HG03025 (cell line): ENCODE data around the gene SLC22A12.

Source experiments
- ATAC-seq: cut with Tn5 transposase; IDR thresholded peaks from one replicate; pipeline ENCODE4 v1.9.1; 2021; ENCODE audit warnings: mild to moderate bottlenecking, moderate library complexity; ENCODE audit not compliant: unreplicated experiment, low FRiP score

The SLC22A12 gene

DNA sequence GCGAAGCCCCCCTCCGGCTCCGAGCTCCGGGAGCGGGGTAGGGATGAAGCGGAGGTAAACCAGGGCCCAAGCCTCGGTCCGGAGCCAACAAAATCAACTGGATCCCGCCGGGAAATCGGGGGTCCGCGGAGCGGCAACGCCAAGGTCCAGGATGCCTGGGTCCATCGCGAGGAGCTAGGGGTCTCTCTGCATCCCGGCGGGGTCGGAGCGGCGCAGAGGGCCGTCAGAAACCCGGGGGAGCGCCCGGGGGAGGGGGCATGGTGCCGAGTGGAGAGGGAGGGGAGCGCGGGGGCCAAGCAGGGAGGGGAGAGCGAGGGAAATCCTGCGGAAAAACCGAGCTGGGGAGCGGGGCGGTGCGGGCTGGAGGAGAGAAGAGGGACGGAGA is 51.8 kb downstream of the SLC22A12 start:
- no peak for ATAC-seq

DNA sequence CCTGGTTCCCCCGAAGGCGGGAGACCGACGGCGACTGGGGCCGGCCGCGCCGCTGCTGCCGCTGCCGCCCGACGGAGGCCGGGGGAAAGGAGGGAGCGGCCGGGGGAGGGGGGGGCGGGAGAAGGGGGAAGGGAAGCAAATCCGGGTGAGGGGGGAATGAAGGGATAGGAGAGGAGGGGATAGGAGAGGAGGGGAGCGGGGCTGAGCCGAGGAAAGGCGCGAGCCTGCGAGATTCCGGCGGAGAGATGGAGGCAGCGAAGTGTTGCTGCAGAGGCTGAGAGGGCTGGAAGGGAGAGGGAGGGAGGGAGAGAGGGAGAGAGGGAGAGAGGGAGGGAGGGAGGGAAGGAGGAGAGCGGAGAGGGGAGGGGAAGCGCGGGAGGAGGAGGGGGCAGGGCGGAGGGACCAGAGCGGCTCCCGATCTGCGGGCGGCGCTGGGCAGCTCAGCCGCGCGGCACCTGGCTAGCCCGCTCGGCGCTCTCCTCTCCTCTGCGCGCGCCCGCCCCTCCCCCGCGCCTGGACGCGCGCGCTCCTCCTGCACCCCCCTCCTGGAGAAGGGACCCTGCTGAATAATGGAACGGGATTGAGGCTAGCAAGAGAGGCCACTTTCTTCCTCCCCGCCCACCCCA is 52.3 kb downstream of the SLC22A12 start:
- ATAC-seq: no peak

DNA sequence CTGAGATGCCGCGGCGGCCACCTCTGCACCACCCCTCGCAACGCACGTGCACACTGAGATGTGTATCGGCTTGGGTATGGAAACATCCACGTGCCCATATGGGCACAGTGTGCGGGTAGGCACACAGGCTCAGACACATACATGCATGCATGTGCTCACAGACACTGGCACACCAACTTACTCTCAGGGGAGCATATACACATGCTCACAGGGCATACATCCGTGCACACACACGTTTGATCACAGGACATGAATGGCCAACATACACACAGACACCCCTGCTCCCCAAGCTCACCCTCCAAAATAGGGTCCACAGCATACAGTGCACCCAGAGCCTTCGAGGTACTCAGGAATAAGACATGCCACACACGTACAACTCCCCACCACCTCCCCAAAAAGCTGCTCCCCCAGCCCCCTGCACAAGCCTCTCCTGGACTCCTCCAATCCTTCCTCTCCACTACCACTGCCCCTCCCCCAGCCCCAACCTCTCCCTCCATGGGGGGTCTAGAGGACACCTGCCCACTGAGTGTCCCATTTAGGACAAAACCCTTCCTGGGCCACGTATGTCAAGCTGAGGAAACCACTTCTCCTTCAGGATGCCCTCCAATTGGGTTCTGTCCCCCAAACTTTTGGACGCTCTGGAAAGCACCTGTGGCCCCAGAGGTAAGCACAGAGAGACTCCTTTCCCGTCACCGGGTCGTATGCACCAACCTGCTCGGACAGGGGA is 53.1 kb downstream of the SLC22A12 start:
- ATAC-seq: no peak

DNA sequence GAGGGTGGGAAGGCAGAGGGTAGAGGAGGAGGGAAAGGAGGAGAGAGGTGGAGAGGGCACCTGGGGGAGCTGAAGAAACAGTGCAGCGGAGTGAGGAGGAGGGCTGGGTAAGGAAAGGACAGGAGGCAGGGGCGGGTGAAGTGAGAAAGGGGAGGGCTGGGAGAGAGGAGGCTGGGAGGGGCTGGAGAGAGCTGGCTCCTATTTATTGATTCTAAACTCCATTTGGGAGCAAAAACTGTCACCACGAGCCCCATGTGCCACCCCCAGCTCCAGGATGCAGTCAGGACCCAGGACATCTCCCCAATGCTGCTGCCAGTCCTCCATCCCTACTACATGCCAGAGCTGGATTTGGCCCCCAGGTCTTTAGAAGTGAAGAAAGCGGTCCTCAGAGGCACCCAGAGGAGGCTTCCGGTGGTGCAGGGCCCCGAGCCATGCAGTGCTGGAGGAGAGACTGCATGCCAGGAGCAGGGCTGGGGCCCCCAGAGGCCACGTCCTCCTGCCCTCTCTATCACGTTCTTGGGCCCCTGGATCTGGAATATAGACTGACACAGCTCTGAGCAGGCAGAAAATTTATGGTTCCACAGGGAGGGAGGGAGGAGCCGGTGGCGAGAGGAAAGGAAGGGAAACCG is 53.7 kb downstream of the SLC22A12 start:
- no peak for ATAC-seq

DNA sequence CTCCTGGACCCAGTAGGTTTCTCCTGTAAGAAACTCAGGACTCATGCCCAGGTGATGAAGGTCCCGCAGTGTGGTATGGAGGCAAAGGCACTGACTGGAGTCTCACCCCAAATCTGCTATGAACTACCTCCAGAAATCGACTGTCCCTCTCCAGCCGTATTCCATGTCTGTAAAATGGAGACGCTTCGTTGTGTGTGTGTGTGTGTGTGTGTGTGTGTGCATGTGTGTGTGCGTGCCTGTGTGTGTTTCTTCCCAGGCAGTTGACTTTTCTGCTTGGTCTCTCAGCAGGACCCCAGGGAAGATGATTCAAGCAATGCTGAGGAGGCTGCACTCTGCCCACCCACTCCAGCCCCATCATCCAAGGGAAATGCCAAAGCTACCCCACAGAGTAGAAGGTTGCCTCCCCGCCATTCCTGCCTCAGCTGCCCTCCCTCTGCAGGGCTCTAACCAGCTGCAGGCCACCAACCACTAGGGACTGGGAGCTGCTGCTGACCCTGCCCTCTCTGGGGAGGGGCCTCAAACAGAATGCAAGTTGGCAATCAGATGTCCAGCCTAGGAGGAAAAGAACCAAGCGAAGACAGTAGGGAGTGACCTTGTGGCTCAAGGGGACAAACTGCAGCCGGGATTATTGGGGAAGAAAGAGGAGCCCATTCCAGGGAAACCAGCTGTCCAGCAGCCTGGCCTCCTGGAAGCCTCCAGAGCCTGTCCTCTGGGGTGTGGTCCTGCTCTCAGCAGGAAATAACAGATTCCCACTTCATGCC is 56.2 kb downstream of the SLC22A12 start:
- no peak for ATAC-seq

DNA sequence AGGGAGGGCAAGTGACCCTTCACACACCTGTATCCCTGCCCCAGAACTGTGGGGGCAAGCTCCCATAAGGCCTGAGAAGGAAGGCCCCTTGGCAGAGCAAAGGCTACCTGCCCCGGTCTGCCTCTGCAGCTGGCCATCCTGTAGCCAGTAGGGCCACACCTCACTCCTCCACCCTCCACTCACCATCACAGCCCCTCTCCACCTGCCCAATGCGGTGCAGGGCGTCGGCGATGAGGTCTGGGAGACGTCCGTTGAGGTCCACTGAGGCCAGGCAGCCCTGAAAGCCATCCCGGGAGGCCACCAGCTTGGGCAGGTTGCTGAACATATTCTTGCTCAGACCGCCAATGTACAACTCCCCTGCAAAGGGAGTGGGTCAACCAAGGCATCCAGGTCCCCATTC is 57.5 kb downstream of the SLC22A12 start:
- no peak for ATAC-seq

DNA sequence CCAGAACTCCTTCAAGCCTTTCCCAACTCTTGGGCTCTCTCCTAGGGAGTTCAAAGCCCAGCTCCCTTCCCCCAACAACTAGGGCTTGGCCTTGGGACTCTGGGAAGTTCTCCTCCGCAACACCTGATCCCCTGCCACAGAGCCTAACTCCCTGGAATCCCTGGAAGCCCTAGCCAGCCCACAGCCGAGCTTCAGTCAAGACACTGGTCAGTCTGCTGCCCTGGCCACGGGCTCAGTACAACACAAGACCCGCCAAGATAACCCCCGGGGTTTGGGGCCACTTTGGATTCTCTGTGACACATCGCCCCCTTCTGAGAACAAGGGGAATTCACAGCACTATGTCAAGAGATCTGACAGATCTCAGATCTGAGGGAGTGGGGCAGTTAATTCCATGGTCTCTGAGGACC is 58.3 kb downstream of the SLC22A12 start:
- no peak for ATAC-seq

DNA sequence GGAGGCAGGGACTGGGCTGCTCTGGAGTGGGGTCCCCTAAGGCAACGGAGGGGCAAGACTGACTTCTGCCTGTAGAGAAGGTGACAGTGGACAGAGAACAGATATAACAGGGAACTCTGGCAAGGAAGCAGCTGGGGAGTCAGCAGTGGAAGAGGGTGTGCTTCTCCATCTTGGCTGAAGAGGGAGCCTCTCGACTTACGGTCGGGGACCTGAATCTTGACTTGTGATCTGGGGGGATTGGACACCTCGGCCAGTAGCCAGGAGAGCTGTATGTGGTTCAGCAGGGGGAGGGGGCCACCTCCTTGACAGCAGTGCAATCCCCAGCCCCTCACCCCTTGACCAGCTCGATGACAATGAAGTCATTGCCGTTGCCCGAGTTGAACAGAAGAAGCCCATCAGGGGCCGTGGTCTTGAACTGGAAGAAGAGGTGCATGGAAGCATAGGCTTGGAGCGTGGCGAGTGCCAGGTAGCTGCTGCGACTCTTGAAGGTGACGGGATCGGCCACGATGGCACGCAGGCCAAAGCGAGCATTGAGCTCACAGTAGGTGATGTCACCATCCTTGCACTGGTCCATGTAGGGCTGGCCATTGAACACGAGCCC is 60.0 kb downstream of the SLC22A12 start:
- ATAC-seq: no peak
